K562 treated with DMSO at 1 percent for 24 hours (cell line): ENCODE data around the gene CCDC60. TPM values are rescaled to one million over a fixed set of nuclear protein-coding genes. Genes with fewer than 3 reads are reported as not detected.

Experiments
- total RNA-seq: library from RNA; unstranded; fragments of 300-600 nt; gene quantifications from 2 replicates; pipeline ENCODE4 v1.2.3, GENCODE V29; 2022; ENCODE audit warnings: low read depth; ENCODE audit not compliant: insufficient read depth

Gene CCDC60
- total RNA-seq: not detected in 2 replicates

GRCh38 chr12:119334430-119335170 lies at the start of gene CCDC60:
Gene CCDC60, plus strand, starts transcription at chr12:119334729. Its CDS starts 448 bp downstream, at chr12:119335177.

Other genes with a start within 250 kb of the CCDC60 start
- 0.20 TPM in 1 of 2 replicates, not detected in the other for gene HSPB8, start 155.8 kb upstream of the CCDC60 start, total RNA-seq